GM12872 (cell line): Measurements from ENCODE around the gene NECTIN1.

ENCODE experiments used
- CTCF ChIP-seq: IDR thresholded peaks from 3 replicates; pipeline ENCODE4 v1.5.1; 2011; ENCODE audit warnings: low read depth, mild to moderate bottlenecking, low read length, moderate library complexity; ENCODE audit not compliant: insufficient read depth

The NECTIN1 gene

DNA sequence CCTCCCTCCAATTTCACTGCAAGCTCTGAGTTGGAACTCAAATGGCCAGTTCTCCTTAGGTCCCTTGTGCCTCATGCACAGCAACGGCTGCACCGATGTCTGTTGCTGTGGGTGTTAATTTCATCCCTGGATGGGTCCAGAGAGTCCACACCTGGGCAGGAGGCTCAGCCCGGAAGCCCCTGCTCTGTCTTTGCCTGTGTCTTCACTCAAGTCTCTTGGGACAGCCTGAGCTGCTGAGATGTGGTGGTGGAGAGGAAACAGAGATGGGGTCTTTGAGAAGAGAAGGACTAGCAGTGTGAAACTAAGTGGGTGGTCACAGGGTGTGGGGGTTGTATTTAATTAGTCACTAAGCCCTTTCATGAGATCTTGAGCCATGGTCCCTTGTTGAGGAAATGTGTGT lies 109.3 kb downstream of the NECTIN1 start:
- TF ChIP-seq CTCF, result no peak

GRCh38 chr11:119618208-119618909 lies 110.6 kb downstream of the NECTIN1 start:
- no peak for TF ChIP-seq CTCF

DNA sequence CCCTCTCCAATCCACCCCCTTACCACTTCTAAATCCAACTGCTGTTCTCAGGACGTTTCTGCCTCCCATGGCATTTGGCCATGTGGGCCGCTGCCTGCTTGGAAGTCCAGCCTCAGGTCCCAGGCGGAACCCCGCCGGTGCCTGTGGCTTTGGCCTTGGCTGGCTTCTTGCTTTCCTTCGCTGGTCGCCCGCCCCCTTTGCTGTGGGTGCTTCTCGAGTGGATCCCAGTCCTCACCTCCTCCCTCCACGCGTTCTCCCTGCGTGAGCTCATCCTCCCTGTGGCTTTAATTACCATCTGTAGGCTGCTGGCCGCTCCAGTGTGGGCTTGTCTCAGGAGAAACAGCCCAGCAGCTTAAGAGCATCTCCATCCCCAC lies 111.7 kb downstream of the NECTIN1 start:
- TF ChIP-seq CTCF, result no peak

DNA sequence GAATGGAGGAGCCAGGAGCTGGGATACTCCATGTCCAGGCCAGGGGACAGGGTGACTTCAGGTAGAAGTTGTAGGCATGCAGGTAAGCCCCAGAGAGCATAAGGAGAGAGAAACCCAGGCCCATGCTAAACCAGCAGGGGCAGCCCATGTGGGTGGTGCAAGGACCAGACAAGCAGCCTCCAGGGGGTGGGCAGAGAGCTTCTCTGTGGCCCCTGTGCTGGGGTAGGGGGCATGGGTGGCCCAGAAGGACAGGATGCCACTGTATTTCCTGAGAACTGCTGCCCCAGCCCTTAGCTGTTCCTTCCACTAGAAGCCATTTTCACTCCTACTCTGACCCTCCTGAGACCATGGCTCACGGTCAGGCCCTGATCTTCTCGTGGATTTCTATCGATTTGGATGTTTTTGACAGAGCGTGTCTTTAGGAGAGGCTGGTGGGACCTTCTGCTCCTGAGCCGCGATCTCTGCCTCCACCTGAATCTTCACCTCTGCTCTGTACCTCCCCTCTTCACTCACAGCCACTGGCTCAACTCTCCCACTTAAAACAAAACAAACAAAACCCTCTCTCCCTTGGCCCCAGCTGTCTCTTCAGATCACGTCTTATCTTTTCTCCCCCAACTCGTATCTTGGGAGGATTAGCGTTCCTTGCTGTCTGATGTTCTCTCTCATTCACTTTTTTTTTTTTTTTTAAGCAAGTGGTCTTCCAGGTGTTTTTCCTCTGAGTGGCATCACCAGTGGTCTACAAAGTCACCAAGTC lies 112.2 kb downstream of the NECTIN1 start:
- TF ChIP-seq CTCF, result no peak

GRCh38 chr11:119615882-119616196 lies 113.2 kb downstream of the NECTIN1 start:
- TF ChIP-seq CTCF, result no peak

- TF ChIP-seq CTCF, result no peak
Measured at GRCh38 chr11:119615003-119615881, 113.8 kb downstream of the NECTIN1 start.
